HL-60 (cell line): ENCODE data around the gene GALNT9.

Experiments used
- DNase-seq, 2 experiments: peaks; one replicate each; pipeline ENCODE4 v3.0.0-alpha.2; 2010 to 2020; ENCODE audit warnings: low read depth in 1 of 2, low spot score in 1 of 2
- H3K27ac ChIP-seq: fragments of 250-450 bp; sonication (Bioruptor Pico); replicated peaks from 2 replicates; pipeline ENCODE4 v1.5.1; 2020; ENCODE audit warnings: mild to moderate bottlenecking, moderate library complexity
- H3K27me3 ChIP-seq: fragments of 250-450 bp; sonication (Bioruptor Pico); 2 replicates; pipeline ENCODE4 v1.5.1; 2021; ENCODE audit warnings: mild to moderate bottlenecking, moderate library complexity; ENCODE audit not compliant: insufficient read depth, poor library complexity, severe bottlenecking
- H3K4me3 ChIP-seq: replicated peaks from 2 replicates; pipeline ENCODE4 v1.5.1; 2011; ENCODE audit warnings: mild to moderate bottlenecking, control low read depth, low read length; ENCODE audit not compliant: insufficient read depth
- GABPA ChIP-seq: IDR thresholded peaks from 2 replicates; pipeline ENCODE4 v1.6.1; 2012; ENCODE audit warnings: low read depth
- POLR2AphosphoS5 ChIP-seq: IDR thresholded peaks from 2 replicates; pipeline ENCODE4 v1.6.1; 2012; ENCODE audit warnings: low read depth
- SPI1 ChIP-seq: IDR thresholded peaks from 2 replicates; pipeline ENCODE4 v1.6.1; 2012; ENCODE audit warnings: low read depth, mild to moderate bottlenecking, borderline replicate concordance
- TF ChIP-seq, protein P1 (sequence below): IDR thresholded peaks from 2 replicates; pipeline ENCODE4 v1.6.1; 2012; ENCODE audit warnings: low read depth; ENCODE audit not compliant: insufficient replicate concordance
- TF ChIP-seq, protein P2 (sequence below): IDR thresholded peaks from one replicate; pipeline ENCODE4 v1.5.1; 2011; ENCODE audit warnings: low read length, control low read depth, inconsistent platforms; ENCODE audit not compliant: insufficient read depth

GALNT9 gene

DNA sequence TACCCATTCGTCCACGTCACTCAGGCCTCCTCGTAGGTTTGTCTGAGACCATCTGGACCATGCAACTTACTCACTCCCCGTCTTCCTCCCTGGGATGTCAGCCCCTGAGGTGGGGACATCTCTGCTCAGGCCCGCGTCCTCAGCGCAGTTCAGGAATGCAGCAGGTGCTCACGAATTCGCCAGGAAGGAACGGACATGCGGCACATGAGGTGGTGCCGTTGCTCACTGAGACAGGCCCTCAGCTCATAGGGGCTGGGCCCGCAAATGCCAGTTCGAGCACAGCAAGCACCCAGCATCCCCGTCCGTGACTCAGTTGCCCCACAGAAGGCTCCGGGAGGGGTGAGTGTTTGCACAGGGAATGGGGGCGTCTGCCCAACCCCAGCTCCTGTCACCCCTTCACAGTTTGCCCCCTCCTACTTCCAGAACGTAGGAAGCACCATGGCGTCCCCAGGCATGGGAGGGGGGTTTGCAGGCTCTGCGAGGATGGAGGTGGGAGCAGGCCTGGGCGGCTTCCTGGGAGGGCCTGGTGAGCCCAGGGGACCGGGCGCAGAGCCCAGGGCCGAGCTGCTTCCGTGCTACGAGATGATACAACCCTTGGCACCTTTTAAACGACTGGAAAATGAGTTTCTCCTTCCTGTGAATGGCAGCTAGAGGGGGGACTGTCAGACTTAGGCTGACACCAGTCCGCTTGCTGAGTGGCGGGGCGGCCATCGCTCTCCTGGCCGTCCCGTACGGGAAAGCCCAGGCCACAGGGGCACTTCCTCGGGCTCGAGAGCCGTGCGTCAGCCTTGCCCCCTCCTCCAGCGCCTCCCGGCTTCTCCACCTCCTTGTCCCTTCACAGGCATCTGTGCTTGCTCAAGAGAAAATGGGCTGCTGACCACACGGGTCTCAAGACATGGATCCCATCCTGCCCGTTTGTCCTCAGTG, 6.9 kb downstream of the GALNT9 start:
- H3K27ac ChIP-seq = no peak overlapping the region
- no peak overlapping the region for H3K4me3 ChIP-seq
- TF ChIP-seq SPI1 (no peak), POLR2AphosphoS5 (no peak), GABPA (no peak)
- TF ChIP-seq, protein P1, sequence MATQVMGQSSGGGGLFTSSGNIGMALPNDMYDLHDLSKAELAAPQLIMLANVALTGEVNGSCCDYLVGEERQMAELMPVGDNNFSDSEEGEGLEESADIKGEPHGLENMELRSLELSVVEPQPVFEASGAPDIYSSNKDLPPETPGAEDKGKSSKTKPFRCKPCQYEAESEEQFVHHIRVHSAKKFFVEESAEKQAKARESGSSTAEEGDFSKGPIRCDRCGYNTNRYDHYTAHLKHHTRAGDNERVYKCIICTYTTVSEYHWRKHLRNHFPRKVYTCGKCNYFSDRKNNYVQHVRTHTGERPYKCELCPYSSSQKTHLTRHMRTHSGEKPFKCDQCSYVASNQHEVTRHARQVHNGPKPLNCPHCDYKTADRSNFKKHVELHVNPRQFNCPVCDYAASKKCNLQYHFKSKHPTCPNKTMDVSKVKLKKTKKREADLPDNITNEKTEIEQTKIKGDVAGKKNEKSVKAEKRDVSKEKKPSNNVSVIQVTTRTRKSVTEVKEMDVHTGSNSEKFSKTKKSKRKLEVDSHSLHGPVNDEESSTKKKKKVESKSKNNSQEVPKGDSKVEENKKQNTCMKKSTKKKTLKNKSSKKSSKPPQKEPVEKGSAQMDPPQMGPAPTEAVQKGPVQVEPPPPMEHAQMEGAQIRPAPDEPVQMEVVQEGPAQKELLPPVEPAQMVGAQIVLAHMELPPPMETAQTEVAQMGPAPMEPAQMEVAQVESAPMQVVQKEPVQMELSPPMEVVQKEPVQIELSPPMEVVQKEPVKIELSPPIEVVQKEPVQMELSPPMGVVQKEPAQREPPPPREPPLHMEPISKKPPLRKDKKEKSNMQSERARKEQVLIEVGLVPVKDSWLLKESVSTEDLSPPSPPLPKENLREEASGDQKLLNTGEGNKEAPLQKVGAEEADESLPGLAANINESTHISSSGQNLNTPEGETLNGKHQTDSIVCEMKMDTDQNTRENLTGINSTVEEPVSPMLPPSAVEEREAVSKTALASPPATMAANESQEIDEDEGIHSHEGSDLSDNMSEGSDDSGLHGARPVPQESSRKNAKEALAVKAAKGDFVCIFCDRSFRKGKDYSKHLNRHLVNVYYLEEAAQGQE = no peak
- TF ChIP-seq, protein P2, sequence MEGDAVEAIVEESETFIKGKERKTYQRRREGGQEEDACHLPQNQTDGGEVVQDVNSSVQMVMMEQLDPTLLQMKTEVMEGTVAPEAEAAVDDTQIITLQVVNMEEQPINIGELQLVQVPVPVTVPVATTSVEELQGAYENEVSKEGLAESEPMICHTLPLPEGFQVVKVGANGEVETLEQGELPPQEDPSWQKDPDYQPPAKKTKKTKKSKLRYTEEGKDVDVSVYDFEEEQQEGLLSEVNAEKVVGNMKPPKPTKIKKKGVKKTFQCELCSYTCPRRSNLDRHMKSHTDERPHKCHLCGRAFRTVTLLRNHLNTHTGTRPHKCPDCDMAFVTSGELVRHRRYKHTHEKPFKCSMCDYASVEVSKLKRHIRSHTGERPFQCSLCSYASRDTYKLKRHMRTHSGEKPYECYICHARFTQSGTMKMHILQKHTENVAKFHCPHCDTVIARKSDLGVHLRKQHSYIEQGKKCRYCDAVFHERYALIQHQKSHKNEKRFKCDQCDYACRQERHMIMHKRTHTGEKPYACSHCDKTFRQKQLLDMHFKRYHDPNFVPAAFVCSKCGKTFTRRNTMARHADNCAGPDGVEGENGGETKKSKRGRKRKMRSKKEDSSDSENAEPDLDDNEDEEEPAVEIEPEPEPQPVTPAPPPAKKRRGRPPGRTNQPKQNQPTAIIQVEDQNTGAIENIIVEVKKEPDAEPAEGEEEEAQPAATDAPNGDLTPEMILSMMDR = no peak
- H3K27me3 ChIP-seq = peaks cover 16% of the 10 kb centered on the region
- DNase-seq = no peak

DNA sequence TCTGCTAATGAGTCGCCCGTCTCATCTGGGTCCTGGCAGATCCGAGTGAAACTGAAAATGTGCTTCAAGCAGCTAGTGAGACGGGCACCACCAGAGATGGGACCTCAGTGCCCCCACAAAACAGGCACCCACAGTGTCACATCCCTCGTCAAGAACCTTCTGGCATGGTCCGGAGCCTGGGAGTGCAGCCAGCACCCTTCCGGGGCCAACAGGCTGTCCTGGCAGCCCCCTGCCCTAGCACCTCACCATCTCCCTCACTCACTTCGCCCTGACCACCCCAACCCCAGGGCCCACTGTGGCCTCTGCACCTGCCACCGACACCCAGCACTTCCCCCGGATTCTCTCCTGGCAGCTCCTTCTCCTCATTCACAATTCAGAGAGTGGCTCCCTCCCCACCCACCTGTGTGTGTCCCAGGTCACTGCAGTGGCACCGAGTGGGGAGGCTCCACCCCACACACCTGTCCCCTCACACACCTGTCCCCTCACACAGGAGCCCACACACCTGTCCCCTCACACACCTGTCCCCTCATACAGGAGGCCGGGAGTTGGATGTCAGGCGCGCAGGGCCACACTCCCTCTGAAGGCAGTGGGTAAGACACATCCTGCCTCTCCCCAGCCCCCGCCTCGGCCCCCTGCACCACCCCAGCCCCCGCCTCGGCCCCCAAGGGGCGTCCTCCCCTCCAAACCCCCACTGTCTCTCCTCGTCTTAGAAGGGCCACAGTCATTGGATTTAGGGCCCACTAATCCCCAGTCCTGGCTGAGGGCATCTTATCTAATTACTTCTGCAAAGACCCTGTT, 7.9 kb downstream of the GALNT9 start:
- TF ChIP-seq, protein P1 = no peak
- TF ChIP-seq POLR2AphosphoS5 (no peak), GABPA (no peak), SPI1 (no peak)
- TF ChIP-seq, protein P2 = no peak
- H3K27me3 ChIP-seq = peaks cover 7% of the 10 kb centered on the region
- no peak overlapping the region for H3K27ac ChIP-seq
- DNase-seq = no peak
- no peak overlapping the region for H3K4me3 ChIP-seq

- TF ChIP-seq, protein P2 = no peak
- TF ChIP-seq SPI1 = no peak
- TF ChIP-seq, protein P1 = no peak
- no peak for TF ChIP-seq POLR2AphosphoS5
- TF ChIP-seq GABPA = no peak
Measured at GRCh38 chr12:132320767-132321211, 8.6 kb downstream of the GALNT9 start.

More at GRCh38 chr12:132320767-132321211, 8.6 kb downstream of the GALNT9 start:
- H3K27me3 ChIP-seq = peaks cover 2% of the 10 kb centered on the region
- no peak overlapping the region for H3K4me3 ChIP-seq
- DNase-seq = no peak
- H3K27ac ChIP-seq = no peak overlapping the region
